ENCODE measurements around the gene FTH1. TPM values are rescaled to one million over a fixed set of nuclear protein-coding genes. Genes with fewer than 3 reads are reported as not detected.

The FTH1 gene
- total and polyA plus RNA-seq, 2 of the 13 experiments (the other 11 are each of a cell fraction or from before 2014, with no cell fraction given) = 607 to 760 TPM

DNA sequence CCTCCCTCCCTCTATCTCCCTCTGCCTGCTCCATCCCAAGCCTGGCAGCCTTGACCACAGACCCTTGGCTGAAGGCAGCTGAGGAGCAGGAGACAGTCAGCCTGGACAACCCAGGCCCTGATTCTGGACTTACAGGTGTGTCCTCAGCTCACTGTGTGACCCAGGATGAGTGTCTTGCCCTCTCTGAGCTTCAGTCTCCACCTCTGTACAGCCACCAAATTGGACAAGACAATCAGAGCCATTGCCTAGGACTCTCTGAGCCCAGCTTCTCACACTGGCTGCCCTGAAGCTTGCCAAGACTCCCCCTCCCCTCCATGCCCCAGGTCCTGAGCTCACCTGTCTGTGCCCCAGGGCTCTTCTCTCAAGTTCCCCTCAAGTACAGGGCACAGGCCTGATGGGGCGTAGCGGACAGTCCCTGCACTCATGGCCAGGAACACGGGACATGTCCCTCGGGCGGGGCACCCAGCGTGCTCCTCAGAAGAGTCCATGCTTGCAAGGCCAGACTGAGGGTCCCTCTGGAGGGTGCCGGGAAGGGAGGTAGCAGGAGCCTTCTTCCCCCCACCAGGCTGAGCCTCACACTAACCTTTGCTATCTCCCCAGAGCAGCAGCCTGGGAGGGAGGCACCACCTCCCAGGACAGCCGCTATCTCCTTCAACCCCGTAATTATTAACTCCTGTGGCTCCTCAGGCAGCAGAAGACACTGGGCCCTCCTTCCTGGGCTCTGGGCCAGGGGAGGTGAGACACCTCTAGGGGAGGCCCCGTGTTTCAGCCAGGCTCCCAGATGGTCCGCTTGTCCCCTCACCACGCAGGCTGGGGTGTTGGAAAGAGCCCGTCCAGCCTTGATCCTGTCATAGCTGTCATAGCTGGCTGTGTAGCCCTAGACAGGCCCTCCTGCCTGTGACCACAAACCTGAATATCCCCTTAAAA, 47.5 kb downstream of the FTH1 start:
- peaks cover 11 to 39% of the 10 kb centered on the region in 2 experiments for H3K27me3 ChIP-seq (ENCODE audit: control insufficient read depth in 1 of 2, insufficient read depth in 2 of 2, low read length in 2 of 2)
- no CpG with 5 or more reads among the region's 13 CpGs for WGBS (ENCODE audit: low lambda C conversion rate)
- POLR2A ChIA-PET = no interaction called here

DNA sequence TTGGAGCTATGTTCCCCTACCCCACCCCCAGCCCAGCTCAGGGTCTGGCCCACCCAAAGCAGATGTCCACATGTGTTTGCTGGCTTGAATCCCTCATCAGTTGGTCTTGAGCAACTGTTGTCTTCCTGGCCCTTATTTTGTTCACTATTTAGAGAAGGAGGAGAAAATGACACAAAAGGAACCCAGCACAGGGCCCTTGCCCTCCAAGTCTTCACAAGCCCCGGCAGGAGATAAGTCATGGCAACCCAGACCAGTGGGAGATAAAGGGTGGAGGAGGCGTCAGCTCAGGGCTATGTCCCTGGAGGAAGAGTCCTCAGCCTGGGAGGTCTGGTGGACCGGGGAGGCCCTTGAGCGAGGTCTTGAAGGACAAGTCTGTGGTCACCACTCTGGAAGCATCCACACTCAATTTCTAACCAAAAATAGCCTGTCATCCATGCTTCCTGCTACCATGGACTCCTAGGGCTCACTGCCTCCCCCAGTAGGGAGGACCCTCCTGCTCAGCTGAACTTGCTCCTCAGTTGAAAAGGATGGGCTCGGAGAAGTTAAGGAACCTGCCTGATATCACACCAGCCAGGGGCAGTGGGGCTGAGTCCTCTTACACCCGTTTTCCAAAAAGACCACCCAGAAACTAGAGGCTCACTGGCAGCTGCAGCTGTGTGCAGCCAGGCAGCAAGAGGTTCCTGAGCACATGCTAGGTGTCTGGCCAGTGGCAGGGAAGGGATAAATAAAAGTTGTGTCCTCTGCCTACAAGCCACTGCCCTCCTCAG, 48.3 kb downstream of the FTH1 start:
- intact Hi-C loops (cut with micrococcal nuclease; ENCODE audit: unreplicated experiment) (no loop called here), in situ Hi-C loops (cut with HindIII; ENCODE audit: extremely low pct_ligation_motif_present, low pct_unique_long_range_greater_than_20kb) (no loop called here)
- POLR2A ChIA-PET = no interaction called here
- H4K20me1 ChIP-seq (ENCODE audit: insufficient read depth, low read length) = no peaks in the 10 kb centered on the region
- no peak overlapping the region for H3K9ac ChIP-seq (ENCODE audit: insufficient read depth, low read depth, low read length)
- BruUV-seq (replicated peaks) = no TSS peak
- peaks cover 58% of the 10 kb centered on the region for H3K4me1 ChIP-seq (ENCODE audit: insufficient read depth, low read length)
- H3K27me3 ChIP-seq (ENCODE audit: control insufficient read depth in 1 of 2, insufficient read depth in 2 of 2, low read length in 2 of 2) = peaks cover 11 to 39% of the 10 kb centered on the region in 2 experiments
- ATAC-seq (no peak), FAIRE-seq (no peak), DNase-seq (ENCODE audit: low spot score) (no peak)
- no peak overlapping the region for H3K4me3 ChIP-seq (replicated peaks in 1 of 3; ENCODE audit: insufficient read depth in 1 of 3, low read depth in 2 of 3, low read length in 3 of 3)
- no peak for TF ChIP-seq ZNF557 (CRISPR knock-in tag; IDR thresholded peaks at IDR 0.05)
- no peak for TF ChIP-seq GATAD1 (CRISPR knock-in tag; IDR thresholded peaks at IDR 0.05)
- TF ChIP-seq DNMT3B (CRISPR knock-in tag; conservative IDR thresholded peaks at IDR 0.05) = no peak
- no peak for TF ChIP-seq ZNF20 (CRISPR knock-in tag; IDR thresholded peaks at IDR 0.05)
- no peak for TF ChIP-seq ZSCAN30 (CRISPR knock-in tag; IDR thresholded peaks at IDR 0.05)
- H3K36me3 ChIP-seq (replicated peaks in 1 of 2; ENCODE audit: control insufficient read depth in 1 of 2, insufficient read depth in 2 of 2, low read length in 2 of 2) = no peaks in the 10 kb centered on the region
- no peak overlapping the region for H2AFZ ChIP-seq (ENCODE audit: low read length)
- no peaks in the 10 kb centered on the region for H3K79me2 ChIP-seq (ENCODE audit: insufficient read depth, low read length)
- no peaks in the 10 kb centered on the region for H3K9me3 ChIP-seq (ENCODE audit: low read length)
- H3K4me2 ChIP-seq (ENCODE audit: low read depth, low read length) = no peak overlapping the region
- CTCF ChIA-PET (ENCODE audit: low intra/inter-chr PET ratio, low total read pairs) = no interaction called here
- 48% methylated on average over 6 of the region's 6 CpGs for WGBS (ENCODE audit: low lambda C conversion rate)
- H3K27ac ChIP-seq (ENCODE audit: extremely low read length, insufficient read depth, low read length) = no peak overlapping the region

More for the DNA sequence above, 47.5 kb downstream of the FTH1 start:
- FAIRE-seq (no peak), ATAC-seq (no peak), DNase-seq (ENCODE audit: low spot score) (no peak)
- Histone ChIP-seq H3K27ac (ENCODE audit: extremely low read length, insufficient read depth, low read length) (no peak overlapping the region), H3K79me2 (ENCODE audit: insufficient read depth, low read length) (no peaks in the 10 kb centered on the region), H3K4me3 (replicated peaks in 1 of 3; ENCODE audit: insufficient read depth in 1 of 3, low read depth in 2 of 3, low read length in 3 of 3) (peak overlapping the region in 1 of 3 experiments; percentile 20; a peak in 1 of 6 replicates), H2AFZ (ENCODE audit: low read length) (no peak overlapping the region), H3K9me3 (ENCODE audit: low read length) (no peaks in the 10 kb centered on the region), H3K9ac (ENCODE audit: insufficient read depth, low read depth, low read length) (no peak overlapping the region), H3K4me1 (ENCODE audit: insufficient read depth, low read length) (peaks cover 66% of the 10 kb centered on the region), H4K20me1 (ENCODE audit: insufficient read depth, low read length) (no peaks in the 10 kb centered on the region), H3K36me3 (replicated peaks in 1 of 2; ENCODE audit: control insufficient read depth in 1 of 2, insufficient read depth in 2 of 2, low read length in 2 of 2) (no peaks in the 10 kb centered on the region), H3K4me2 (ENCODE audit: low read depth, low read length) (peak overlapping the region; percentile 34; the same call in 1 of the 2 replicates)
- in situ Hi-C loops (cut with HindIII; ENCODE audit: extremely low pct_ligation_motif_present, low pct_unique_long_range_greater_than_20kb) (no loop called here), intact Hi-C loops (cut with micrococcal nuclease; ENCODE audit: unreplicated experiment) (no loop called here)
- CTCF ChIA-PET (ENCODE audit: low intra/inter-chr PET ratio, low total read pairs) = no interaction called here
- BruUV-seq (replicated peaks) = no TSS peak
- TF ChIP-seq ZMYM3 (CRISPR knock-in tag; IDR thresholded peaks at IDR 0.05) = peak; percentile 21; the same call in 1 of the 2 replicates
- peak; percentile 96 for TF ChIP-seq ZNF768 (CRISPR knock-in tag; IDR thresholded peaks at IDR 0.05)
- no peak for TF ChIP-seq ZNF816 (CRISPR knock-in tag; IDR thresholded peaks at IDR 0.05; ENCODE audit: borderline replicate concordance)
- 0 out of 2 replicates have a peak, but pooled peaks have one; percentile 27 for TF ChIP-seq HIVEP1 (CRISPR knock-in tag; IDR thresholded peaks at IDR 0.05)
- 0 out of 2 replicates have a peak, but pooled peaks have one; percentile 19 for TF ChIP-seq KDM2A (CRISPR knock-in tag; IDR thresholded peaks at IDR 0.05; ENCODE audit: borderline replicate concordance, low read depth)

All from HepG2 (cell line).